CD4-positive, alpha-beta memory T cell (primary cell): ENCODE data around the gene TMIGD2. TPM values are rescaled to one million over a fixed set of nuclear protein-coding genes. Genes with fewer than 3 reads are reported as not detected.

Experiments
- CTCF ChIA-PET: fragments of 350-600 bp; sonication (Branson Sonifier 250); formaldehyde crosslinking; loops from one replicate; lab custom pipeline; 2021; ENCODE audit warnings: inconsistent platforms; ENCODE audit not compliant: partially characterized antibody; lab: Charles Lee
- POLR2A ChIA-PET: fragments of 350-600 bp; sonication (Branson Sonifier 250); formaldehyde crosslinking; loops from one replicate; lab custom pipeline; 2021; ENCODE audit not compliant: partially characterized antibody; lab: Charles Lee
- DNase-seq, 5 donors: peaks; one replicate each; pipeline versions ENCODE4 v3.0.0 to v3.0.0-alpha.2; 2020 to 2022; ENCODE audit warnings: mixed read lengths in 1 of 5
- H3K27ac ChIP-seq: one replicate; pipeline ENCODE4 v1.7.0; 2013; ENCODE audit warnings: low read depth, low read length
- H3K27me3 ChIP-seq: 2 replicates; pipeline ENCODE4 v1.7.0; 2013; ENCODE audit warnings: mild to moderate bottlenecking, low read length, moderate library complexity; ENCODE audit not compliant: insufficient read depth
- H3K36me3 ChIP-seq: 2 replicates; pipeline ENCODE4 v1.7.0; 2013; ENCODE audit warnings: mild to moderate bottlenecking, low read length, moderate library complexity; ENCODE audit not compliant: insufficient read depth
- H3K4me1 ChIP-seq: 2 replicates; pipeline ENCODE4 v1.7.0; 2013; ENCODE audit warnings: mild to moderate bottlenecking, low read length, moderate library complexity; ENCODE audit not compliant: insufficient read depth
- H3K4me3 ChIP-seq, 2 donors: one replicate each; pipeline ENCODE4 v1.7.0; 2013; ENCODE audit warnings: low read length in 2 of 2, mild to moderate bottlenecking in 1 of 2
- H3K9me3 ChIP-seq, 2 donors: one replicate each; pipeline ENCODE4 v1.7.0; 2013; ENCODE audit warnings: low read length in 2 of 2, control low read depth in 1 of 2; ENCODE audit not compliant: control insufficient read depth in 1 of 2
- H3K27ac Mint-ChIP-seq, 7 donors: one replicate each; pipeline ENCODE4 v1.8.0; 2020 to 2021; ENCODE audit warnings: mixed read lengths in 7 of 7, mild to moderate bottlenecking in 6 of 7, inconsistent platforms in 3 of 7, moderate library complexity in 3 of 7
- H3K27me3 Mint-ChIP-seq, 2 donors: one replicate each; pipeline ENCODE4 v1.8.0; 2020 to 2021; ENCODE audit warnings: mixed read lengths in 2 of 2
- H3K36me3 Mint-ChIP-seq, 2 donors: one replicate each; pipeline ENCODE4 v1.8.0; 2020 to 2021; ENCODE audit warnings: mixed read lengths in 2 of 2, inconsistent platforms in 1 of 2, mild to moderate bottlenecking in 1 of 2
- H3K4me1 Mint-ChIP-seq, 4 donors: one replicate each; pipeline ENCODE4 v1.8.0; 2020 to 2021; ENCODE audit warnings: mixed read lengths in 4 of 4, mild to moderate bottlenecking in 1 of 4
- H3K4me3 Mint-ChIP-seq, 8 donors: one replicate each; pipeline ENCODE4 v1.8.0; 2020 to 2021; ENCODE audit warnings: mixed read lengths in 8 of 8, mild to moderate bottlenecking in 7 of 8, moderate library complexity in 6 of 8, inconsistent platforms in 3 of 8
- H3K9me3 Mint-ChIP-seq, 8 donors: one replicate each; pipeline ENCODE4 v1.8.0; 2020 to 2021; ENCODE audit warnings: mixed read lengths in 8 of 8, mild to moderate bottlenecking in 5 of 8, inconsistent platforms in 3 of 8, moderate library complexity in 1 of 8
- intact Hi-C: fragments of 100-400 bp; cut with micrococcal nuclease; formaldehyde crosslinking; loops from one replicate; pipeline ENCODE4 v1.15.1; 2023
- polyA plus RNA-seq, 2 donors: library from polyadenylated mRNA; unstranded; fragments of 300-500 nt; fragmentation: Illumina TruSeq; gene quantifications; one replicate each; pipeline ENCODE4 v1.2.3, GENCODE V29; 2021
- total RNA-seq, 2 experiments: library from RNA; stranded (reverse); gene quantifications; one replicate each; pipeline ENCODE4 v1.2.3, GENCODE V29; 2021

TMIGD2 gene
- total and polyA plus RNA-seq, 4 experiments from 2014 or later = 6.9 to 23.7 (median 16.1) TPM

GRCh38 chr19:4305257-4305612 lies 3.0 kb upstream of the TMIGD2 start:
- CTCF ChIA-PET = no interaction called here

GRCh38 chr19:4304538-4305256 lies 2.5 kb upstream of the TMIGD2 start, which contains the start of gene FSD1:
Gene FSD1 (plus strand): TSS chr19:4304598. CDS start chr19:4304747, 149 bp downstream.
- intact Hi-C loops = loop anchor here (5.0 kb wide), 1 partner anchor 38 kb away; the partner anchor contains the start of gene MPND
- Mint-ChIP-seq H3K27me3 (peaks cover 0 to 6% of the 10 kb centered on the region in 2 donors), H3K36me3 (no peaks in the 10 kb centered on the region), H3K27ac (peak within 1 kb of the TSS in 5 of 7 donors; percentile 42 to 87 (median 74)), H3K4me1 (peaks cover 13 to 31% (median 22%) of the 10 kb centered on the region in 4 donors), H3K4me3 (peak within 1 kb of the TSS; percentile 28 to 80 (median 67)), H3K9me3 (no peaks in the 10 kb centered on the region)
- peak in 4 of 5 donors; percentile 38 to 51 (median 46) for DNase-seq
- Histone ChIP-seq H3K36me3 (no peaks in the 10 kb centered on the region), H3K4me3 (no peak within 1 kb of the TSS), H3K27me3 (no peaks in the 10 kb centered on the region), H3K4me1 (peaks cover 18% of the 10 kb centered on the region), H3K9me3 (no peaks in the 10 kb centered on the region), H3K27ac (no peak within 1 kb of the TSS)
- CTCF ChIA-PET = interaction anchor here (1.9 kb wide), 1 partner anchor 36 kb away, joined by 8 read pairs; no protein-coding TSS in a partner anchor
- POLR2A ChIA-PET = interaction anchor here (1.4 kb wide), 1 partner anchor 15 kb away, joined by 3 read pairs; no protein-coding TSS in a partner anchor

More at GRCh38 chr19:4305257-4305612, 3.0 kb upstream of the TMIGD2 start:
- Histone ChIP-seq H3K4me1 (peaks cover 18% of the 10 kb centered on the region), H3K27ac (no peak overlapping the region), H3K4me3 (no peak overlapping the region), H3K27me3 (no peaks in the 10 kb centered on the region), H3K36me3 (no peaks in the 10 kb centered on the region), H3K9me3 (no peaks in the 10 kb centered on the region)
- POLR2A ChIA-PET = interaction anchor here (1.4 kb wide), 1 partner anchor 14 kb away, joined by 3 read pairs; no protein-coding TSS in a partner anchor
- intact Hi-C loops = no loop called here
- Mint-ChIP-seq H3K27me3 (peaks cover 0 to 6% of the 10 kb centered on the region in 2 donors), H3K4me3 (peak overlapping the region in 6 of 8 donors; percentile 5 to 57 (median 22)), H3K9me3 (no peaks in the 10 kb centered on the region), H3K4me1 (peaks cover 13 to 31% (median 22%) of the 10 kb centered on the region in 4 donors), H3K36me3 (no peaks in the 10 kb centered on the region), H3K27ac (peak overlapping the region in 1 of 7 donors; percentile 65)
- no peak for DNase-seq

GRCh38 chr19:4303819-4304537 lies 1.8 kb upstream of the TMIGD2 start:
- DNase-seq = no peak
- H3K4me1 Mint-ChIP-seq = peaks cover 13 to 31% (median 22%) of the 10 kb centered on the region in 4 donors

GRCh38 chr19:4301590-4302242 lies 473 bp downstream of the TMIGD2 start:
- CTCF ChIA-PET = no interaction called here
- intact Hi-C loops = loop anchor here (5.0 kb wide), 1 partner anchor 41 kb away; the partner anchor contains the start of gene MPND
- Histone ChIP-seq H3K36me3 (no peaks in the 10 kb centered on the region), H3K27me3 (no peaks in the 10 kb centered on the region), H3K4me3 (no peak overlapping the region), H3K9me3 (no peaks in the 10 kb centered on the region), H3K27ac (no peak overlapping the region), H3K4me1 (peaks cover 18% of the 10 kb centered on the region)
- H3K27me3 Mint-ChIP-seq = peaks cover 0 to 5% of the 10 kb centered on the region in 2 donors
- POLR2A ChIA-PET = interaction anchor here (1.5 kb wide), 1 partner anchor 27 kb away, joined by 6 read pairs; no protein-coding TSS in a partner anchor
- DNase-seq = no peak
- no peaks in the 10 kb centered on the region for H3K9me3 Mint-ChIP-seq
- H3K27ac Mint-ChIP-seq = peak overlapping the region; percentile 13 to 95 (median 91)
- H3K4me3 Mint-ChIP-seq = peak overlapping the region; percentile 78 to 91 (median 85)
- H3K4me1 Mint-ChIP-seq = peaks cover 13 to 32% (median 23%) of the 10 kb centered on the region in 4 donors
- no peaks in the 10 kb centered on the region for H3K36me3 Mint-ChIP-seq

More at GRCh38 chr19:4303819-4304537, 1.8 kb upstream of the TMIGD2 start:
- H3K4me3 Mint-ChIP-seq = peak overlapping the region; percentile 28 to 80 (median 67)
- Histone ChIP-seq H3K36me3 (no peaks in the 10 kb centered on the region), H3K27ac (no peak overlapping the region), H3K4me3 (no peak overlapping the region), H3K9me3 (no peaks in the 10 kb centered on the region), H3K4me1 (peaks cover 18% of the 10 kb centered on the region), H3K27me3 (no peaks in the 10 kb centered on the region)
- intact Hi-C loops = loop anchor here (5.0 kb wide), 1 partner anchor 38 kb away; the partner anchor contains the start of gene MPND
- no peaks in the 10 kb centered on the region for H3K36me3 Mint-ChIP-seq
- CTCF ChIA-PET = interaction anchor here (1.9 kb wide), 1 partner anchor 35 kb away, joined by 8 read pairs; no protein-coding TSS in a partner anchor
- no peaks in the 10 kb centered on the region for H3K9me3 Mint-ChIP-seq
- POLR2A ChIA-PET = no interaction called here
- H3K27ac Mint-ChIP-seq = peak overlapping the region in 5 of 7 donors; percentile 42 to 87 (median 74)
- peaks cover 0 to 6% of the 10 kb centered on the region in 2 donors for H3K27me3 Mint-ChIP-seq

GRCh38 chr19:4300589-4300988 lies 1.6 kb downstream of the TMIGD2 start:
- Mint-ChIP-seq H3K9me3 (no peaks in the 10 kb centered on the region), H3K36me3 (no peaks in the 10 kb centered on the region), H3K4me1 (peaks cover 13 to 29% (median 21%) of the 10 kb centered on the region in 4 donors), H3K27ac (peak overlapping the region in 4 of 7 donors; percentile 43 to 88 (median 59)), H3K27me3 (peaks cover 0 to 2% of the 10 kb centered on the region in 2 donors), H3K4me3 (peak overlapping the region in 5 of 8 donors; percentile 18 to 73 (median 46))
- no peak for DNase-seq
- ChIA-PET CTCF (no interaction called here), POLR2A (no interaction called here)
- Histone ChIP-seq H3K27me3 (no peaks in the 10 kb centered on the region), H3K4me3 (no peak overlapping the region), H3K36me3 (no peaks in the 10 kb centered on the region), H3K9me3 (no peaks in the 10 kb centered on the region), H3K27ac (no peak overlapping the region), H3K4me1 (peaks cover 18% of the 10 kb centered on the region)
- intact Hi-C loops = loop anchor here (5.0 kb wide), 1 partner anchor 42 kb away; the partner anchor contains the start of gene MPND

- no peaks in the 10 kb centered on the region for H3K27me3 ChIP-seq
- H3K4me1 Mint-ChIP-seq = peaks cover 12 to 25% (median 16%) of the 10 kb centered on the region in 4 donors
- peak overlapping the region in 3 of 8 donors; percentile 0 to 69 (median 39) for H3K4me3 Mint-ChIP-seq
- CTCF ChIA-PET = interaction anchor here (0.5 kb wide), 1 partner anchor 311 kb away, joined by 3 read pairs; no protein-coding TSS in a partner anchor
- no peaks in the 10 kb centered on the region for H3K9me3 Mint-ChIP-seq
- no peaks in the 10 kb centered on the region for H3K36me3 ChIP-seq
- DNase-seq = no peak
- peak overlapping the region in 2 of 7 donors; percentile 2 to 18 for H3K27ac Mint-ChIP-seq
- no peaks in the 10 kb centered on the region for H3K9me3 ChIP-seq
- no peak overlapping the region for H3K4me3 ChIP-seq
- no peak overlapping the region for H3K27ac ChIP-seq
- POLR2A ChIA-PET = no interaction called here
- intact Hi-C loops = no loop called here
- peaks cover 14% of the 10 kb centered on the region for H3K4me1 ChIP-seq
- H3K27me3 Mint-ChIP-seq = peaks cover 0 to 2% of the 10 kb centered on the region in 2 donors
- no peaks in the 10 kb centered on the region for H3K36me3 Mint-ChIP-seq
Observed at GRCh38 chr19:4298810-4299550, 3.2 kb downstream of the TMIGD2 start.
